GM18498 (cell line): ENCODE measurements around the gene P2RY11.

Experiments
- ATAC-seq: cut with Tn5 transposase; IDR thresholded peaks from one replicate; pipeline ENCODE4 v1.9.1; 2021; ENCODE audit warnings: mild to moderate bottlenecking, moderate library complexity; ENCODE audit not compliant: unreplicated experiment

Gene P2RY11, protein sequence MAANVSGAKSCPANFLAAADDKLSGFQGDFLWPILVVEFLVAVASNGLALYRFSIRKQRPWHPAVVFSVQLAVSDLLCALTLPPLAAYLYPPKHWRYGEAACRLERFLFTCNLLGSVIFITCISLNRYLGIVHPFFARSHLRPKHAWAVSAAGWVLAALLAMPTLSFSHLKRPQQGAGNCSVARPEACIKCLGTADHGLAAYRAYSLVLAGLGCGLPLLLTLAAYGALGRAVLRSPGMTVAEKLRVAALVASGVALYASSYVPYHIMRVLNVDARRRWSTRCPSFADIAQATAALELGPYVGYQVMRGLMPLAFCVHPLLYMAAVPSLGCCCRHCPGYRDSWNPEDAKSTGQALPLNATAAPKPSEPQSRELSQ

DNA sequence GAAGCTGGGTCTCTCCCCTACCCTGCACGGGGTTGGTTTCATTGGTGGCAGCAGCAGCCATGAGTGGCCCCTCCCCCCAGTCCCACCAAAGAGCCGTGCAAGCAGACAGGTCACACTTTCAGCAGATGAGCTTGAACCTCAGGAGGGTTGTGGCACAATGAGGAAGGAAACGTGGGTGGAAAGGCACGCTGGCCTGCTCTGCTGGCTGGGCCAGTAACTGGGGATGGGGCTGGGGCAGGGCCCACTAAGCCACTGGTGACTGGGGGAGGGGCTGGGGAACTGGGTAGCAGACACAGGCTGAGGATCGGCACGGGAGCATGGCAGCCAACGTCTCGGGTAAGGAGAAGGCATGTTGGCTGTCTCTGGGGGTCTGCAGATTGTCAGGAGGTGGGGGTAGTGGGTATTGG is at the start of gene P2RY11:
Gene P2RY11 (plus strand): TSS at position 289 of the 407 bp plus-strand sequence. CDS start 29 bp downstream, at position 318.
- ATAC-seq, result no peak

DNA sequence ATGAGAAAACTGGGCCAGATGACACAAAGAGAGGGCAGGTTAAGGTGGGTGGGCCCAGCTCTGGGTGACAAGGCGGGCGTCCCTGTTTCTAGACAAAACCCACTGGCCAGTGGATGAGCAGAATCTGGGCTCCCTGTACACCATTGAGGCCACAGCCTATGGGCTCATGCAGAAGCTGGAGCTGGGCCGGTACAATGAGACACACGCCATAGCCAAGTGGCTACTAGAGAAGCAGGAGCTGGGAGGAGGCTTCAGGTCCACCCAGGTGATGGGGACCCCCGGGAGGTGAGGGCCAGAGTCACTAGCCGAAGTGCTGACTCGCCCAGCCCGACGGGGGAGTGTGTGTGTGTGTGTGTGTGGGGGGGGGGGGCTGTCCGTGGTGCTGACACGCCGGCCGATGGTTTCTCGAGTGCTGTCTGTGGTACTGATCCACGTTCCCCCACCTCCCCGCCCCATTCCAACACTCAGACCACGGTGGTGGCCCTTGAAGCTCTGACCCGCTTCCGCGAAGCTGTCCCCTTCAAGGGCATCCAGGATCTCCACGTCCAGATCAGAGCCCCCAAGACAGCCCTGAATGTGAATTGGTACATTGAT is 49.7 kb upstream of the P2RY11 start:
- no peak for ATAC-seq

DNA sequence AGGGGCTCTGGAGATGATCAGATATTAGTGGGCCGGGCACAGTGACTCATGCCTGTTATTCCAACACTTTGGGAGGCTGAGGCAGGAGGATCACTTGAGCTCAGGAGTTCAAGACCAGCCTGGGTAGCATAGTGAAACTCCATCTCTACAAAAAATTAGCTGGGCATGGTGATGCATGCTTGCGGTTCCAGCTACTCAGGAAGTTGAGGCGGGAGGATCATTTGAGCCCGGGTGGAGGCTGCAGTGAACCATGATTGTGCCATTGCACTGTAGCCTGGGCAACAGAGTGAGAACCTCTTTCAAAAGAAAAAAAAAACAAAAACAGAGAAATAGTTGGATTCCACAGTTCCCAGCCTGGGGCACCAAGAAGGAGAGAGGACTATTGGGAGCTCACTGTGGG is 43.3 kb upstream of the P2RY11 start:
- no peak for ATAC-seq

DNA sequence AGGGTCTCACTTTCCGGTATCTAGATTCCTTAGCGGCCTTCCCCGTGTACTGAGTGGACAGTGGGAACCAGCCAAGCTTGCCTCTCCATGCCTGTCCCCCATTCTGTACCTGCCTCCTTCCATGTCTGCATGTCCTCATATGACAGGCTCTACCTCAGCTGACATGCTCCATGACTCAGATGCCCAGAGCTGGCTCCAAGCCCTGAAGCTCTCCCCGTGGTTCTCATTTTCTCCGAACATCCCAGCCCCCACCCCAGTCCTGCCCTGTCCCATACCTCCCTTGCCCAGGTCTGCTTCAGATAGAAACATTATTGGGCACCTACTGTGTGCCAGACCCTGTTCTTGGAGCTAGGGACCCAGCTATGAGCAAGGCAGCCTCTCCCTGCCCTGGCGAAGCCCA is 42.4 kb upstream of the P2RY11 start:
- ATAC-seq, result no peak

DNA sequence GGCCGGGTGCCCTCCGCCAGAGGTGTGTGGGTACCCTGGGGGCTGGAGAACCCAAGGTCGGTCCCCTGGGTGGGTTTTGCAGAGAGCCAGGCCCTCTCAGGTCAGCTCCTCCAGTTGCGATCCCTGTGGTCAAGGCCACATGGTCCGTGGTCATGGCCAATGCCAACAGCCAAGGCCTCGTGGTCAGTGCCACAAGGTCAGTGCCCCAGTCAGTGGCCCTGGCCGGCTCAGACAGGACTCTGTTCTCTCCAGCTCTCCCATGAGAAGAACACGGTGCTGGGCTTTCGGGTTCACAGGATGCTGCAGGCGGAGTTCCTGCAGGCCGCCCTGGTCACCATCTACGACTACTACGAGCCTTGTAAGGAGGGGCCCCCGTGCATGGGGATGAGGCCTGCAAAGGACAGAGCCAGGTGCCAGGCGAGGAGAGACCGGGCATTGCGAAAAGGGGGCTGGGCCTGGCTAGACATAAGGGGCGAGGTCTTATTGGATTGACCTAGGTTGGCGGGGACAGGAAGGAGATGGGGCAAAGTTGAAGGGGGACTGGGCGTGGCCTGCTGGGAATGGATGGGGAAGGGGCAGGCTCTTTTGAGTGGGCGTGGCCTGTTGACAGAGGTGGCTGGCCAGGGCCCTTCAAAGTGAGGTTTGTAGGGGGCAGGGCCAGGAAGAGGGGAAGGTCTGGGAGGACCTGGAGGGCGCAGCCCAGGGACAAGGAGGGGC is 40.6 kb upstream of the P2RY11 start:
- no peak for ATAC-seq

DNA sequence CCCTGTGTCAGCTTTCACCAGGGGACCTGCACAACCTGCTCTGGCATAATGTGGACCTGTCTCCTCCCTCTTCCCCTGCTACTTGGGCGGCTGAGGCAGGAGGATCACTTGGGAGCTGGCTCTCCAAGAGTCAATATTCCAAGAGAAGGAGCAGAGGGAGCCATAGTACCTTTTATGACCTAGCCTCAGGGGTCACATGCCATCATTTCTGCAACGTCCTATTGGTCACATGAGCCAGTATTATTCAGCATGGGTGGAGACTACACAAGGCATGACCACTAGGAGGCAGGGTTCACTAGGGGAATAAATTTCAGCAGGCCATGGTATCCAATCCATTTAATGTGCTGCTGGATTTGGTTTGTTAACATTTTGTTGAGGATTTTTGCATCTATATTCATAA is 37.3 kb upstream of the P2RY11 start:
- ATAC-seq, result no peak

DNA sequence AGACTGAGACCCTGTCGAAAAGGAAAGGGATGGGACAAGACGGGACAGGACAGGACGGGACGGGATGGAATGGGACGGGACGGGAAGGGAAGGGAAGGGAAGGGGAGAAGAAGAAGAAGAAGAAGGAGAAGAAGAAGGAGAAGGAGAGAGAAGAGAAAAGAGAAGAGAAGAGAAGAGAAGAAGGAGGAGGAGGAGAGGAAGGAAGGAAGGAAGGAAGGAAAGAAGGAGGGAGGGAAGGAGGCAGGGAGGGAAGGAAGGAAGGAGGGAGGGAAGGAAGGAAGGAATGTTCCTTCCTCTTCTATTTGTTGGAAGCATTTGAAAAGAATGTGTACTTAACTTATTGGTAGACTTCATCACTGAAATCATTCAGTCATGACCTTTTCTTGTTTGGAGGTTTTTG is 35.0 kb upstream of the P2RY11 start:
- no peak for ATAC-seq

DNA sequence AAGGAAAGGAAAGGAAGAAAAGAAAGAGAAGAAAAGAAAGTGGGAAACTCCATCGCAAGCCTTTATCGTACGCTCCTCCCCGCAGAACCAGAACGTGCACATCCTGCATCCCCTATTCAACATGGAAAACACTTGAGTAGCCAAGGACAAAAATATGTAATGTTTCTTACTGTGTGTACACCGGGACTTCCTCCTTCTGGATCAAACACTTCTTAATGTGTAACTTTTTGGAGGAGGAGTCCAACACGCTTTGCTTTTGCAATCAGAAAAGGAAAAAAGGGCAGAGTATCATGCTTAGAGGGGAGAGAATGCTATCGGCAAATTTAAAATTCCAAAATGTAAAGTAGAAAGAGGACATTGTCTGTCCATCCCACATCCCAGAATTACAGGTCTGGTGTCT is 33.2 kb upstream of the P2RY11 start:
- no peak for ATAC-seq

DNA sequence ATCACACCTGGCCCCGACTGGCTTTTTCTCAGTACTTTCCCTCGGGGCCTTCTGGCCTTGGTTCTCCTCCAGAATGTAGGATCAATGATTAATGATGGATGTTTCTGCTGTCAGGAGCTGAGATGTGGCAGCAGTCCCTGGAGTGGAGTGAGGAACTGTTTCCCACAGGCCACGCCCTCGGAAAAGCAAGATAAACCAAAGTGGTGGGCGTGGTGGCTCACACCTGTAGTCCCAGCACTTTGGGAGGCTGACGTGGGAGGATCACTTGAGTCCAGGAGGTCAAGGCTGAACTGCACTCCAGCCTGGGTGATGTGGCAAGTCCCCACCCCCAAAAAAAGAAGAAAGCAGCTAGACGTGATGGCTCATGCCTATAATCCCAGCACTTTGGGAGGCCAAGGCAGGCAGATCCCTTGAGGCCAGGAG is 32.5 kb upstream of the P2RY11 start:
- no peak for ATAC-seq

DNA sequence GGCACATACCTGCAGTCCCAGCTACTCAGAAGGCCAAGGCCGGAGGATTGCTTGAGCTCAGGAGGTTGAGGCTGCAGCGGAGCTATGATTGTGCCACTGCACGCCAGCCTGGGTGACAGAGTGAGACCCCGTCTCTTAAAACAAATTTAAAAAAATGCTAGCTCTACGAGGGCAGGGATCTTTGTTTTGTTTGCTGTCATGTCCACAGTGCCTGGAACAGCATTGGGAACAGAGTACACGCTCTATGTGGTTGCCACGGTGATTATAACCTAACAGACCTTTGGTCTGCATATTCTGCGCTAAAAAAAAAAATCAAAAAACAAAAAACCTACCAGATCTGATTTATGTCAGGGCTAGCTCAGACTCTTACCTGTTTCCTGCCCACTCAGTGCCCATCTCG is 27.6 kb upstream of the P2RY11 start:
- ATAC-seq, result no peak

DNA sequence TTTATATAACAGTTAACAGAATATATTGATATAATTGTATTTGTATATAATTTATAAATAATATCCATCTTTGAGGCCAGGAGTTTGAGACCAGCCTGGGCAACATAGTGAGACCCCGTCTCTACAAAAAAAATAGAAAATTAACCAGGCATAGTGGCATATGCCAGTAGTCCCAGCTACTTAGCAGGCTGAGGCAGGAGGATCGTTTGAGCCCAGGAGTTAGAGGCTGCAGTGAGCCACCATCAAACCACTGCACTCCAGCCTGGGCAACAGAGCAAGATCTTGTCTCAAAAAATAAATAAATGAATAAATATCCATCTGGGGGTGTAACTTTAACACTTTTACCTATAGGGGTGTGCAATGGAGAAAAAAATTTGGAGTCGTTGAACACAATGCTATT is 26.7 kb upstream of the P2RY11 start:
- ATAC-seq, result no peak

DNA sequence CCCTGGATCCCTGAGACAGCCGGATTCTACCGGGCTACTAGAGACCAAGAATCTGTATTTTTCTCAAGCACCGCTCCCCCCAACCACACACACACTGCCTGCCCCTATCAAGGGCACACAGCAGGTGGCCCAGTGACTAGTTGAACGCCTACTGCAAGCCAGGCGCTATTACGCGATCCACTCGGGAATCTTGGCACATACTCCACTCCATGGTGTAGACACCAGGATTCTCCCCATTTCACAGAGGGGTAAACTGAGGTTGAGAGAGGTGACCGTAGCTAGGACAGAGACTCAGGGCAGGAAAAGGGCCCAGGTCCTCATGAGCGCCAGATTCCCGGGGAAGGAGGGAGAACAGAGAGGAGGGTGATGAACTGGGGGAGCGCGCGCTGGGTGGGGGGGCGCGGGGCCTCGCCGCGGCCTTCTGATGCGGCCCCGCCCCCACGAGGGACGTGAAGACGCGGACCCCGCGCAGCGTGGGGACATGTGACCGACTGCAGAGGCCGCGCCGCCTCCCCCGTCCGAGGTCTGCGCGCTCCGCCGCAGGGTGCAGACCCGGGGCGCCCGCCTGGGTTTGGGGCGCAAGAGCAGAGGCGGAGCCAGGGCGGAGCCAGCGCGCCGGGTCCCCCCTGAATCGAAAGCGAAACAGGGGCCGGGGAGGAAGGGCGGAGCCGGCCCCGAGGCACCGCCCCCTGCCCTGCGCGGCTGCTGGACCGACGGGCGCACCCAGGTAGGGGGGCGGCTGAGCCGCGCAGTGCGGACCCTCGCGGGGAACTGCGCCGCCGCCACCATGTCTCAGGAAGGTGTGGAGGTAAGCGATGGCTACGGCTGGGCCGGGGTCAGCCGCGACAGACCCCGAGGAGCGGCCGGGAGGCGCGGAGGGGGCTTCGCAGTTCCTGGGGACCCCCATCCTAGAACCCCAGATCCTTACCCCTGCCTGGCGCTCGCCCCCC is 25.6 kb upstream of the P2RY11 start, which contains the start of gene SHFL:
Gene SHFL (plus strand): TSS at position 677 of the 950 bp plus-strand sequence. CDS start 111 bp downstream, at position 788.
- ATAC-seq, result peak; percentile 89

DNA sequence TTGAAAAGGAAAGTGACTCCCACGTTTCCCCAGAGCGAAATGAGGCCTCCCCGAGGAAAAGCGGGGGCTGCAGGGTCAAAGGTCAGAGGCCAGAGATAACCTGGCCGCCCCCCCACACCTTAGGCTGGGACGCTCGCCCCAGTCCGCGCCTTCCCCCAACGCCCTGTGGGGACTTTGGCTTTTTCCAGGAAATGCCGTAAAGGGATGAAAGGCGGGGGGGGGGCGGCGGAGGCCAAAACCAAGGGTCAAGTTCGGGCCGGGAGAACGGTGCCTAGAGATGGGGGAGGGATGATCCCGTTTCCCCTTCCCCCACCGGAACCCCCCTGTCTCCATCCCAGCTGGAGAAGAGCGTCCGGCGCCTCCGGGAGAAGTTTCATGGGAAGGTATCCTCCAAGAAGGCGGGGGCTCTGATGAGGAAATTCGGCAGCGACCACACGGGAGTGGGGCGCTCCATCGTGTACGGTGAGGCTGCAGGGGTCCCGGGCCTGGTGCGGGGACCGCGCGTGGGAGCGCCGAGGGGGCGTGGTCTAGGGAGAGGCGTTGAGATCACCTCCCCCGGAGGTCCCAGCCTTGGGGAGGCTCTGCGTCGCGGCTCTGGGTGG is 24.8 kb upstream of the P2RY11 start:
- no peak for ATAC-seq

DNA sequence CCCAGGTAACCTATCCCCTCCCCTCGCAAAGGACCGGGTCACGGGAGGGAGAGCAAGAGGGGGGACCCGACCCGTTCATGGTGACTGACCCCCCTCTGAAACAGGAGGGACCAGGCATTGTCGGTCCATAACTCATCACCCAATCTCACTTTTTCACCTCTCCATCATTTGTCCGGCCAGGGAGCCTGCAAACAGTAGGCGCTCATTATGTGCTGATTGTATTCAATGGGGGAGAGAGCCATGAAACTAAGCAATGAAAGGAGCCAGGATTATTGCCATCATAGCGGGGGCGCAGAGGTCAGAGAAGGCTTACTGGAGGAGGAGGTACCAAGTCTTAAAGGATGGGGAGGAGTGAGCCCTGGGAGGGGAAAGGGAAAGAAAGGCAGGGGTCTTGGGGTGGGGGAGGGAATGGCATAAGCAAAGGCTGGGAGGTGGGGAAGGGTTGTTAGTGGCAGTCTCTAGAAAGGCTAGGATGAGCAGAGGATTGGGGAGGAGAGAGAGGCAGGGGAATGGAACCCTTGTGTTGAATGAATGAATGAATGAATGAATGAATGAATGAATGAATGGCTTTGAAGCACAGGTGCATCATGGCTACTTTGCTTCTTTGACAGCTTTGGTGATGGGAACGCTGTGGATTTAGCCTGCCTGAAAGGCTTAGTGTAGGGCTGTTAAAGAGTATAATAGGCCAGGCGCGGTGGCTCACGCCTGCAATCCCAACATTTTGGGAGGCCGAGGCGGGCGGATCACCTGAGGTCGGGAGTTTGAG is 24.0 kb upstream of the P2RY11 start:
- ATAC-seq, result no peak

DNA sequence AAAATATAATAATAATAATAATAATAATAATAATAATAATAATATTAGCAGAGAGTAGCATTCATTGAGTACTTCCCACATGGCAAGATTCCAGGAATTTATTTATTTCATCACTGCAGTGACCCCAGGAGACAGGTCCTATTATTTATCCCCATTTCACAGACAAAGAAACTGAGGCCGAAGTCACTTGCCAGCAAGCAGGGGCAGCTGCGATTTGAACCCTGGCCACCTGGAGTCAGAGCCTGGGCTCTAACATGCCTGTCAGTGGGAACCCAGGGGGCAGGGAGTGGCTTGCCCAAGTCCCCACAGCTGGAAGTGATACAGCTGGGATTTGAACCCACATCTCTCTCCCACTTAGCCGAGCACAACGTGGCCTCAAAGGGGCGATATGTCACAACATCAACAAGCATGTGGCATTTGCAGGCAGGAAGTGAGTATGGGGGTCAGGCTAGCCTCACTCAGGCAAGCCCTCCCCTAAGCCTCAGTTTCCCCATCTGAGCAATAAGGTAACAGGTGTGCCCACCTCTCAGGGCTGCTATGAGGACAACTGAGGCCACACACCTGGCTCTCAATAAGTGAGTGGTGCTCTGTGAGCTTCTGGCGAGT is 22.4 kb upstream of the P2RY11 start:
- no peak for ATAC-seq

DNA sequence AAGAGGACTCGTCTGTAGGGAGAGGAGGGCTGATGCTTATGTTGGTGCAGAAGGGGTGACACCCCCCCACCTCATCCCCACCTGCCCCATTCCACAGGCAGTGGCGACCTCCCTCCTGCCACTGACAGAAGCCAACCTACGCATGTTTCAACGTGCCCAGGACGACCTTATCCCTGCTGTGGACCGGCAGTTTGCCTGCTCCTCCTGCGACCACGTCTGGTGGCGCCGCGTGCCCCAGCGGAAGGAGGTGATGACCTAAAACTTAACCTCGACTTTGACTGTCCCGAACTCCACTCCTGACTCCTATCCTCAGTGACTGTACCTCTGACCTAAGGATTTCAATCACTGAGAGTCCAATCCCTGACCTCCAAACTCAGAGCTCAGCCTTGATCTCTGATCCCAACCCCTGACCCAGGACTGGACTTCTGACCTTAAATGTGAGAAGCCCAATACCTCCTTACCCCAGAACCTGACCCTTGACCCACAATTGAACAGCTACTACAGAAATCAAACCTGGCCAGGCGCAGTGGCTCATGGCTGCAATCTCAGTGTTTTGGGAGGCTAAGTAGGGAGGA is 21.6 kb upstream of the P2RY11 start:
- ATAC-seq, result no peak

DNA sequence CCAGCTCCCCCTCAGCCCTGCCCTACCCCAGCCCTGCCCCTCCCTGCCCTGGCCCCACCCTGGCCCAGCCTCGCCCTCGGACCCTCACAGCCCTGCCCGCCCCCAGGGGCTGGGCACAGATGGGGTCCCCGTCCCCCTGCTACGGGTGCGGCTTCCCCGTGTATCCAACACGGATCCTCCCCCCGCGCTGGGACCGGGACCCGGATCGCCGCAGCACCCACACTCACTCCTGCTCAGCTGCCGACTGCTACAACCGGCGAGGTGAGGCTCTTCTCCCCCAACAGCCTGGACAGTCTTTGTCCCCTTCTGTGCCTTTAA is 20.2 kb upstream of the P2RY11 start:
- ATAC-seq, result no peak

DNA sequence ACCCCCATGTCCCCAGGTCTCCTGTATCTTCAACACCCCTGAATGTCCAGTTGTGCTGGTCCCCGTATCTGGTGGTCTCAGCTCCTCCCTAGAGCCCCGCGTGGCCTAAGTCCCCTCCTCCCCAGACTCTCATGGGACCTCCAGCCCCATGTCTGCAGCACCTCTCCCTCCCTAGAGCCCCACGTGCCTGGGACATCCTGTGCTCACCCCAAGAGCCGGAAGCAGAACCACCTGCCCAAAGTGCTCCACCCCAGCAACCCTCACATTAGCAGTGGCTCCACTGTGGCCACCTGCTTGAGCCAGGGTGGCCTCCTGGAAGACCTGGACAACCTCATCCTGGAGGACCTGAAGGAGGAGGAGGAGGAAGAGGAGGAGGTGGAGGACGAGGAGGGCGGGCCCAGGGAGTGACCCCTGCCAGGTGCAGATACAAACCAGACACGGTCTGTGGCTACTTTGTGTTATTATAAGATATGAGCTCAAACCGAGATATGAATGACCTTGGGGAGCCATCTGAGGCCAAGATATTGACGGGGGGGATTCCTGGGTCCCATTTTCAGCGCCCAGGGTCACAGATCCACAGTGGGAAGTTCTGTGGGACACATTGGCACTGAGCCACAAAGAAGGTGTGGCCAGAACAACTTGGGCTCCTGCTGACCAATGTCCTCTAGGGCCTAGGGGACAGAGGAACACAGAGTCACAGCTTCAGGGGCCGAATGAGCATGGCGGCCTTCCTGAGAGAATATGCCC is 19.4 kb upstream of the P2RY11 start:
- no peak for ATAC-seq
